DOHH2 (cell line): Measurements from ENCODE around the gene TMEM14B.

Experiments
- H3F3A ChIP-seq: fragments of 200-600 bp; sonication (generic), shearing (Covaris generic); 2 replicates; pipeline ENCODE4 v1.6.0; 2016; ENCODE audit warnings: antibody characterized with exemption, mild to moderate bottlenecking; ENCODE audit not compliant: control insufficient read depth, insufficient read depth
- H3K27ac ChIP-seq: fragments of 200-600 bp; sonication (generic); 2 replicates; pipeline ENCODE4 v1.5.1; 2014; ENCODE audit warnings: low read depth, mild to moderate bottlenecking, low read length, moderate library complexity
- H3K27me3 ChIP-seq: fragments of 200-600 bp; sonication (generic); 2 replicates; pipeline ENCODE4 v1.6.1; 2014; ENCODE audit warnings: mild to moderate bottlenecking, low read length, mixed read lengths; ENCODE audit not compliant: control insufficient read depth
- H3K36me3 ChIP-seq: fragments of 200-600 bp; sonication (generic); 2 replicates; pipeline ENCODE4 v1.6.1; 2014; ENCODE audit warnings: mild to moderate bottlenecking, low read length, moderate library complexity, mixed read lengths; ENCODE audit not compliant: control insufficient read depth
- H3K4me1 ChIP-seq: fragments of 200-600 bp; sonication (generic); 2 replicates; pipeline ENCODE4 v1.6.1; 2014; ENCODE audit warnings: mild to moderate bottlenecking, low read length, mixed read lengths; ENCODE audit not compliant: control insufficient read depth
- H3K4me2 ChIP-seq: fragments of 200-600 bp; sonication (generic); 2 replicates; pipeline ENCODE4 v1.6.0; 2014; ENCODE audit warnings: mild to moderate bottlenecking, low read length, moderate library complexity
- H3K4me3 ChIP-seq: fragments of 200-600 bp; sonication (generic); 2 replicates; pipeline ENCODE4 v1.5.1; 2014; ENCODE audit warnings: mild to moderate bottlenecking, low read length, mixed read lengths
- H3K79me2 ChIP-seq: fragments of 200-600 bp; sonication (generic); 2 replicates; pipeline ENCODE4 v1.6.1; 2014; ENCODE audit warnings: mild to moderate bottlenecking, low read length, mixed read lengths; ENCODE audit not compliant: control insufficient read depth
- H3K9me2 ChIP-seq: fragments of 200-600 bp; sonication (generic); replicated peaks from 2 replicates; pipeline ENCODE4 v1.6.1; 2014; ENCODE audit warnings: mild to moderate bottlenecking, low read length, mixed read lengths; ENCODE audit not compliant: control insufficient read depth
- H3K9me3 ChIP-seq: fragments of 200-600 bp; sonication (generic); 2 replicates; pipeline ENCODE4 v1.6.1; 2014; ENCODE audit warnings: antibody characterized with exemption, low read length, mixed read lengths; ENCODE audit not compliant: control insufficient read depth, insufficient read depth
- H4K20me1 ChIP-seq: fragments of 200-600 bp; sonication (generic); 2 replicates; pipeline ENCODE4 v1.6.0; 2014; ENCODE audit warnings: low read depth, mild to moderate bottlenecking, antibody characterized with exemption, low read length, moderate library complexity; ENCODE audit not compliant: control insufficient read depth, insufficient read depth
- EZH2phosphoT487 ChIP-seq: fragments of 200-600 bp; sonication (generic); IDR thresholded peaks from 2 replicates; pipeline ENCODE4 v1.6.1; 2017; ENCODE audit warnings: borderline replicate concordance, mild to moderate bottlenecking, antibody characterized with exemption, low read length, moderate library complexity, mixed read lengths
- TF ChIP-seq, protein P1 (sequence below): fragments of 200-600 bp; sonication (generic); IDR thresholded peaks from one replicate; pipeline ENCODE4 v1.5.1; 2014; ENCODE audit warnings: antibody characterized with exemption, mild to moderate bottlenecking, low read depth, low read length; ENCODE audit not compliant: poor library complexity, severe bottlenecking

TMEM14B gene

GRCh38 chr6:10779076-10779475 lies 31.5 kb downstream of the TMEM14B start:
- H3K27me3 ChIP-seq: no peaks in the 10 kb centered on the region
- H3K4me1 ChIP-seq: no peaks in the 10 kb centered on the region
- H4K20me1 ChIP-seq: no peaks in the 10 kb centered on the region
- H3K9me2 ChIP-seq: no peaks in the 10 kb centered on the region
- H3F3A ChIP-seq: no peaks in the 10 kb centered on the region
- no peak overlapping the region for H3K4me2 ChIP-seq
- H3K36me3 ChIP-seq: no peaks in the 10 kb centered on the region; the same call in 1 of the 2 replicates
- H3K27ac ChIP-seq: no peak overlapping the region
- H3K9me3 ChIP-seq: no peaks in the 10 kb centered on the region
- no peak overlapping the region for H3K4me3 ChIP-seq
- H3K79me2 ChIP-seq: no peaks in the 10 kb centered on the region
- TF ChIP-seq EZH2phosphoT487: no peak
- TF ChIP-seq, protein P1, sequence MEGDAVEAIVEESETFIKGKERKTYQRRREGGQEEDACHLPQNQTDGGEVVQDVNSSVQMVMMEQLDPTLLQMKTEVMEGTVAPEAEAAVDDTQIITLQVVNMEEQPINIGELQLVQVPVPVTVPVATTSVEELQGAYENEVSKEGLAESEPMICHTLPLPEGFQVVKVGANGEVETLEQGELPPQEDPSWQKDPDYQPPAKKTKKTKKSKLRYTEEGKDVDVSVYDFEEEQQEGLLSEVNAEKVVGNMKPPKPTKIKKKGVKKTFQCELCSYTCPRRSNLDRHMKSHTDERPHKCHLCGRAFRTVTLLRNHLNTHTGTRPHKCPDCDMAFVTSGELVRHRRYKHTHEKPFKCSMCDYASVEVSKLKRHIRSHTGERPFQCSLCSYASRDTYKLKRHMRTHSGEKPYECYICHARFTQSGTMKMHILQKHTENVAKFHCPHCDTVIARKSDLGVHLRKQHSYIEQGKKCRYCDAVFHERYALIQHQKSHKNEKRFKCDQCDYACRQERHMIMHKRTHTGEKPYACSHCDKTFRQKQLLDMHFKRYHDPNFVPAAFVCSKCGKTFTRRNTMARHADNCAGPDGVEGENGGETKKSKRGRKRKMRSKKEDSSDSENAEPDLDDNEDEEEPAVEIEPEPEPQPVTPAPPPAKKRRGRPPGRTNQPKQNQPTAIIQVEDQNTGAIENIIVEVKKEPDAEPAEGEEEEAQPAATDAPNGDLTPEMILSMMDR: no peak

- no peaks in the 10 kb centered on the region for H3K79me2 ChIP-seq
- no peak overlapping the region for H3K4me2 ChIP-seq
- H3K4me1 ChIP-seq: no peaks in the 10 kb centered on the region
- no peak overlapping the region for H3K4me3 ChIP-seq
- no peaks in the 10 kb centered on the region for H3F3A ChIP-seq
- TF ChIP-seq, protein P1: no peak
- TF ChIP-seq EZH2phosphoT487: no peak
- no peaks in the 10 kb centered on the region for H3K36me3 ChIP-seq
- no peaks in the 10 kb centered on the region for H3K9me2 ChIP-seq
- no peaks in the 10 kb centered on the region for H3K9me3 ChIP-seq
- H3K27me3 ChIP-seq: no peaks in the 10 kb centered on the region
- no peaks in the 10 kb centered on the region for H4K20me1 ChIP-seq
- no peak overlapping the region for H3K27ac ChIP-seq
Observed at GRCh38 chr6:10791673-10792072, 44.1 kb downstream of the TMEM14B start.

DNA sequence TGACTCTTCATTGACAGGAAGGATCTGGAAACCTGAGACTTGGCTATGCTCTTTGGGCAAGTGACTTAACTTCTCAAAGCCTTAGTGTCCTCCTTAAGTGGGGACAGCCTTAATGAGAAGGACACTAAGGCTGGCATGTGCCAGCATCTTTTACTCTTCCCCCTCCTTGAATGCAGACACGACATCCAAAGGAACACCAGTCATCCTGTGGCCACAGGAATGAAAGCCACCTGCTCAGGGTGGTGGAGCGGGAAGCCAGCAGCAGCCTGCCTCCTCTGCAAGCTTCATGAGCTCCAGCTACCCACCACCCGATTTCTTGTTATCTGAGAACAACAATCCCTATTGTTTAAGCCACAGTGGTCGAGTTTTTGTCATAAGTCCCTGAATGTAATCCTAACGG lies 44.5 kb downstream of the TMEM14B start:
- no peaks in the 10 kb centered on the region for H3K4me1 ChIP-seq
- no peak for TF ChIP-seq EZH2phosphoT487
- TF ChIP-seq, protein P1: no peak
- H3K27ac ChIP-seq: no peak overlapping the region
- no peaks in the 10 kb centered on the region for H3K9me2 ChIP-seq
- H3K9me3 ChIP-seq: no peaks in the 10 kb centered on the region
- H3K79me2 ChIP-seq: no peaks in the 10 kb centered on the region
- no peak overlapping the region for H3K4me3 ChIP-seq
- H3K36me3 ChIP-seq: no peaks in the 10 kb centered on the region
- H3K4me2 ChIP-seq: no peak overlapping the region
- H4K20me1 ChIP-seq: no peaks in the 10 kb centered on the region
- no peaks in the 10 kb centered on the region for H3K27me3 ChIP-seq
- H3F3A ChIP-seq: no peaks in the 10 kb centered on the region

GRCh38 chr6:10793035-10793434 lies 45.4 kb downstream of the TMEM14B start:
- no peaks in the 10 kb centered on the region for H3K9me3 ChIP-seq
- no peaks in the 10 kb centered on the region for H3F3A ChIP-seq
- no peak overlapping the region for H3K4me2 ChIP-seq
- no peak overlapping the region for H3K4me3 ChIP-seq
- no peak for TF ChIP-seq EZH2phosphoT487
- TF ChIP-seq, protein P1: no peak
- H3K9me2 ChIP-seq: no peaks in the 10 kb centered on the region
- H4K20me1 ChIP-seq: no peaks in the 10 kb centered on the region
- H3K27me3 ChIP-seq: no peaks in the 10 kb centered on the region
- no peaks in the 10 kb centered on the region for H3K79me2 ChIP-seq
- H3K4me1 ChIP-seq: no peaks in the 10 kb centered on the region
- no peak overlapping the region for H3K27ac ChIP-seq
- no peaks in the 10 kb centered on the region for H3K36me3 ChIP-seq
